ENCODE data around the gene CCDC201. TPM values are rescaled to one million over a fixed set of nuclear protein-coding genes. Genes with fewer than 3 reads are reported as not detected.
"Not testable (repeated sequence)": the region's sequence is repeated elsewhere in the genome, so short reads cannot be mapped to it uniquely, and the experiment has no call there.

Gene CCDC201
- total RNA-seq, 2 donors from 2014 or later, result not detected

GRCh38 chr7:45829846-45830245 lies 43.0 kb downstream of the CCDC201 start:
- H3K9ac ChIP-seq (ENCODE audit: extremely low read depth, low read length, poor library complexity, severe bottlenecking); H3K27ac ChIP-seq (ENCODE audit: low read depth, low read length): not testable (repeated sequence)

GRCh38 chr7:45827731-45828130 lies 45.2 kb downstream of the CCDC201 start:
- H3K36me3 Mint-ChIP-seq (ENCODE audit: low read depth); DNase-seq; H3K4me3 Mint-ChIP-seq; H3K4me1 ChIP-seq (ENCODE audit: control insufficient read depth, insufficient read depth, low read length); H3K27me3 ChIP-seq (ENCODE audit: control insufficient read depth, insufficient read depth, low read length, poor library complexity, severe bottlenecking); H3K9me3 ChIP-seq (ENCODE audit: control insufficient read depth, low read length); H3K27ac Mint-ChIP-seq; H3K9me3 Mint-ChIP-seq; H3K27ac ChIP-seq (ENCODE audit: low read depth, low read length); H3K4me3 ChIP-seq (ENCODE audit: low read length); H3K4me1 Mint-ChIP-seq; H3K9ac ChIP-seq (ENCODE audit: extremely low read depth, low read length, poor library complexity, severe bottlenecking); H3K36me3 ChIP-seq (ENCODE audit: control insufficient read depth, insufficient read depth, low read length); H3K27me3 Mint-ChIP-seq (ENCODE audit: insufficient read depth): not testable (repeated sequence)
- 91 to 95% methylated on average over 8 to 13 of the region's 13 CpGs for WGBS, 2 experiments (ENCODE audit: insufficient coverage in 1 of 2, insufficient read length in 1 of 2)

More at GRCh38 chr7:45829846-45830245, 43.0 kb downstream of the CCDC201 start:
- not testable (repeated sequence) for DNase-seq; H3K4me3 ChIP-seq (ENCODE audit: low read length); H3K36me3 ChIP-seq (ENCODE audit: control insufficient read depth, insufficient read depth, low read length); H3K27me3 ChIP-seq (ENCODE audit: control insufficient read depth, insufficient read depth, low read length, poor library complexity, severe bottlenecking); H3K9me3 ChIP-seq (ENCODE audit: control insufficient read depth, low read length); H3K36me3 Mint-ChIP-seq (ENCODE audit: low read depth); H3K9me3 Mint-ChIP-seq; H3K27me3 Mint-ChIP-seq (ENCODE audit: insufficient read depth); H3K27ac Mint-ChIP-seq; H3K4me1 Mint-ChIP-seq; H3K4me3 Mint-ChIP-seq; H3K4me1 ChIP-seq (ENCODE audit: control insufficient read depth, insufficient read depth, low read length)
- 84 to 93% methylated on average over 3 to 9 of the region's 12 CpGs for WGBS, 2 experiments (ENCODE audit: insufficient coverage in 1 of 2, insufficient read length in 1 of 2)

GRCh38 chr7:45826550-45826949 lies 46.3 kb downstream of the CCDC201 start:
- DNase-seq; H3K9ac ChIP-seq (ENCODE audit: extremely low read depth, low read length, poor library complexity, severe bottlenecking); H3K4me1 Mint-ChIP-seq; H3K27ac ChIP-seq (ENCODE audit: low read depth, low read length); H3K4me3 Mint-ChIP-seq; H3K36me3 ChIP-seq (ENCODE audit: control insufficient read depth, insufficient read depth, low read length); H3K36me3 Mint-ChIP-seq (ENCODE audit: low read depth); H3K9me3 Mint-ChIP-seq; H3K27me3 ChIP-seq (ENCODE audit: control insufficient read depth, insufficient read depth, low read length, poor library complexity, severe bottlenecking); H3K27me3 Mint-ChIP-seq (ENCODE audit: insufficient read depth); H3K4me1 ChIP-seq (ENCODE audit: control insufficient read depth, insufficient read depth, low read length); H3K9me3 ChIP-seq (ENCODE audit: control insufficient read depth, low read length); H3K4me3 ChIP-seq (ENCODE audit: low read length); H3K27ac Mint-ChIP-seq: not testable (repeated sequence)
- 90 to 92% methylated on average over 3 of the region's 3 CpGs for WGBS, 2 experiments (ENCODE audit: insufficient coverage in 1 of 2, insufficient read length in 1 of 2)

GRCh38 chr7:45818763-45819162 lies 54.1 kb downstream of the CCDC201 start:
- not testable (repeated sequence) for DNase-seq; H3K9me3 ChIP-seq (ENCODE audit: control insufficient read depth, low read length); H3K9ac ChIP-seq (ENCODE audit: extremely low read depth, low read length, poor library complexity, severe bottlenecking); H3K27me3 ChIP-seq (ENCODE audit: control insufficient read depth, insufficient read depth, low read length, poor library complexity, severe bottlenecking); H3K27ac Mint-ChIP-seq; H3K27ac ChIP-seq (ENCODE audit: low read depth, low read length); H3K36me3 Mint-ChIP-seq (ENCODE audit: low read depth); H3K9me3 Mint-ChIP-seq; H3K4me3 ChIP-seq (ENCODE audit: low read length); H3K4me1 ChIP-seq (ENCODE audit: control insufficient read depth, insufficient read depth, low read length); H3K27me3 Mint-ChIP-seq (ENCODE audit: insufficient read depth); H3K36me3 ChIP-seq (ENCODE audit: control insufficient read depth, insufficient read depth, low read length); H3K4me3 Mint-ChIP-seq; H3K4me1 Mint-ChIP-seq
- WGBS, 2 experiments (ENCODE audit: insufficient coverage in 1 of 2, insufficient read length in 1 of 2), result 82 to 91% methylated on average over 4 to 12 of the region's 12 CpGs

- not testable (repeated sequence) for H3K4me3 Mint-ChIP-seq; H3K4me1 ChIP-seq (ENCODE audit: control insufficient read depth, insufficient read depth, low read length); H3K27ac Mint-ChIP-seq; H3K9me3 ChIP-seq (ENCODE audit: control insufficient read depth, low read length); H3K9me3 Mint-ChIP-seq; H3K36me3 Mint-ChIP-seq (ENCODE audit: low read depth); H3K36me3 ChIP-seq (ENCODE audit: control insufficient read depth, insufficient read depth, low read length); H3K27me3 Mint-ChIP-seq (ENCODE audit: insufficient read depth); H3K4me1 Mint-ChIP-seq; H3K27me3 ChIP-seq (ENCODE audit: control insufficient read depth, insufficient read depth, low read length, poor library complexity, severe bottlenecking); H3K27ac ChIP-seq (ENCODE audit: low read depth, low read length); DNase-seq; H3K4me3 ChIP-seq (ENCODE audit: low read length); H3K9ac ChIP-seq (ENCODE audit: extremely low read depth, low read length, poor library complexity, severe bottlenecking)
- whole genome bisulfite sequencing, 2 experiments (ENCODE audit: insufficient coverage in 1 of 2, insufficient read length in 1 of 2), result 86% methylated on average over 11 of the region's 12 CpGs; no CpG with 5 or more reads in 1 of the 2 experiments
Measured at GRCh38 chr7:45817913-45818312, 55.0 kb downstream of the CCDC201 start.

GRCh38 chr7:45817016-45817415 lies 55.9 kb downstream of the CCDC201 start:
- not testable (repeated sequence) for H3K27me3 ChIP-seq (ENCODE audit: control insufficient read depth, insufficient read depth, low read length, poor library complexity, severe bottlenecking); H3K4me3 Mint-ChIP-seq; DNase-seq; H3K27ac Mint-ChIP-seq; H3K36me3 Mint-ChIP-seq (ENCODE audit: low read depth); H3K4me1 Mint-ChIP-seq; H3K27ac ChIP-seq (ENCODE audit: low read depth, low read length); H3K36me3 ChIP-seq (ENCODE audit: control insufficient read depth, insufficient read depth, low read length); H3K4me1 ChIP-seq (ENCODE audit: control insufficient read depth, insufficient read depth, low read length); H3K9ac ChIP-seq (ENCODE audit: extremely low read depth, low read length, poor library complexity, severe bottlenecking); H3K9me3 ChIP-seq (ENCODE audit: control insufficient read depth, low read length); H3K9me3 Mint-ChIP-seq; H3K4me3 ChIP-seq (ENCODE audit: low read length); H3K27me3 Mint-ChIP-seq (ENCODE audit: insufficient read depth)
- WGBS, 2 experiments (ENCODE audit: insufficient coverage in 1 of 2, insufficient read length in 1 of 2), result 86% methylated on average over 8 of the region's 8 CpGs; no CpG with 5 or more reads in 1 of the 2 experiments

GRCh38 chr7:45814216-45815118 lies 58.4 kb downstream of the CCDC201 start:
- 87 to 93% methylated on average over 6 to 37 of the region's 37 CpGs for WGBS, 2 experiments (ENCODE audit: insufficient coverage in 1 of 2, insufficient read length in 1 of 2)
- H3K4me3 ChIP-seq (ENCODE audit: low read length); H3K9me3 ChIP-seq (ENCODE audit: control insufficient read depth, low read length); H3K27ac Mint-ChIP-seq; H3K4me1 Mint-ChIP-seq; H3K27me3 ChIP-seq (ENCODE audit: control insufficient read depth, insufficient read depth, low read length, poor library complexity, severe bottlenecking); DNase-seq; H3K4me1 ChIP-seq (ENCODE audit: control insufficient read depth, insufficient read depth, low read length); H3K36me3 ChIP-seq (ENCODE audit: control insufficient read depth, insufficient read depth, low read length); H3K9me3 Mint-ChIP-seq; H3K36me3 Mint-ChIP-seq (ENCODE audit: low read depth); H3K4me3 Mint-ChIP-seq; H3K27ac ChIP-seq (ENCODE audit: low read depth, low read length); H3K9ac ChIP-seq (ENCODE audit: extremely low read depth, low read length, poor library complexity, severe bottlenecking); H3K27me3 Mint-ChIP-seq (ENCODE audit: insufficient read depth): not testable (repeated sequence)

Data from endodermal cell (in vitro differentiated cells).